Caco-2 (cell line): Measurements from ENCODE around the gene AOPEP. TPM values are rescaled to one million over a fixed set of nuclear protein-coding genes. Genes with fewer than 3 reads are reported as not detected.

Experiments
- BruUV-seq: library from RNA; stranded (reverse); fragments of 400-500 nt; replicated peaks from 2 replicates; lab custom pipeline; 2021; lab: Mats Ljungman, UMichigan
- CTCF ChIA-PET: fragments of 300-600 bp; sonication (Branson Sonifier 250); formaldehyde crosslinking; loops from one replicate; lab custom pipeline; 2022; ENCODE audit warnings: antibody characterized with exemption; lab: Charles Lee
- POLR2A ChIA-PET: fragments of 300-600 bp; sonication (Branson Sonifier 250); formaldehyde crosslinking; loops from one replicate; lab custom pipeline; 2022; ENCODE audit warnings: antibody characterized with exemption; lab: Charles Lee
- DNase-seq, 2 experiments: peaks; one replicate each; pipeline versions ENCODE4 v3.0.0 to v3.0.0-alpha.2; 2020 to 2022
- H3K27me3 ChIP-seq: replicated peaks from 2 replicates; pipeline ENCODE4 v1.6.0; 2011; ENCODE audit warnings: low read length; ENCODE audit not compliant: control insufficient read depth, insufficient read depth
- H3K36me3 ChIP-seq: 2 replicates; pipeline ENCODE4 v1.5.1; 2011; ENCODE audit warnings: low read length; ENCODE audit not compliant: control insufficient read depth, insufficient read depth
- H3K4me1 ChIP-seq: fragments of 250-450 bp; sonication (Bioruptor Pico); 2 replicates; pipeline ENCODE4 v1.5.1; 2020; ENCODE audit warnings: mild to moderate bottlenecking
- H3K4me3 ChIP-seq: 2 replicates; pipeline ENCODE4 v1.5.1; 2011; ENCODE audit warnings: low read depth, mild to moderate bottlenecking, control low read depth, low read length
- H3K9me3 ChIP-seq: fragments of 250-450 bp; sonication (Bioruptor Pico); 2 replicates; pipeline ENCODE4 v1.5.1; 2020; ENCODE audit warnings: mild to moderate bottlenecking, moderate library complexity
- H3K27ac Mint-ChIP-seq: one replicate; pipeline ENCODE4 v1.8.0; 2022; ENCODE audit warnings: mixed read lengths; ENCODE audit not compliant: unreplicated experiment
- H3K27me3 Mint-ChIP-seq: one replicate; pipeline ENCODE4 v1.8.0; 2022; ENCODE audit warnings: mixed read lengths; ENCODE audit not compliant: insufficient read depth, unreplicated experiment
- H3K36me3 Mint-ChIP-seq: one replicate; pipeline ENCODE4 v1.8.0; 2022; ENCODE audit warnings: mild to moderate bottlenecking, mixed read lengths; ENCODE audit not compliant: insufficient read depth, unreplicated experiment
- H3K4me1 Mint-ChIP-seq: one replicate; pipeline ENCODE4 v1.8.0; 2022; ENCODE audit warnings: low read depth, mixed read lengths; ENCODE audit not compliant: unreplicated experiment
- H3K4me3 Mint-ChIP-seq: one replicate; pipeline ENCODE4 v1.8.0; 2022; ENCODE audit warnings: mild to moderate bottlenecking, moderate library complexity, mixed read lengths; ENCODE audit not compliant: unreplicated experiment
- H3K9me3 Mint-ChIP-seq: one replicate; pipeline ENCODE4 v1.8.0; 2022; ENCODE audit warnings: mixed read lengths; ENCODE audit not compliant: unreplicated experiment
- CTCF ChIP-seq, 2 experiments: fragments of 200-600 bp in 1 of 2; IDR thresholded peaks; 1 replicate in 1 of 2; 2 replicates in 1 of 2; pipeline versions ENCODE4 v1.5.1 to v1.8.0; 2011 to 2022; ENCODE audit warnings: antibody characterized with exemption in 1 of 2, control low read depth in 1 of 2, inconsistent platforms in 1 of 2, low read depth in 1 of 2, low read length in 1 of 2, mild to moderate bottlenecking in 1 of 2, moderate library complexity in 1 of 2; ENCODE audit not compliant: insufficient read depth in 1 of 2, severe bottlenecking in 1 of 2, unreplicated experiment in 1 of 2
- intact Hi-C: fragments of 100-400 bp; cut with micrococcal nuclease; formaldehyde crosslinking; loops from one replicate; pipeline ENCODE4 v1.10.0; 2022; ENCODE audit not compliant: unreplicated experiment
- total RNA-seq: library from RNA; stranded (reverse); gene quantifications from 2 replicates; pipeline ENCODE4 v1.2.3, GENCODE V29; 2022

AOPEP gene
- total RNA-seq, 1 experiment from 2014 or later = 63.3 TPM

- BruUV-seq = no TSS peak
- Mint-ChIP-seq H3K9me3 (no peaks in the 10 kb centered on the region), H3K27ac (no peak overlapping the region)
Observed at GRCh38 chr9:94999832-95000231, 273.3 kb downstream of the AOPEP start.

GRCh38 chr9:95000821-95001220 is 274.3 kb downstream of the AOPEP start:
- CTCF ChIA-PET = no interaction called here
- intact Hi-C loops = no loop called here

More at GRCh38 chr9:94999832-95000231, 273.3 kb downstream of the AOPEP start:
- Mint-ChIP-seq H3K4me1 (peaks cover 10% of the 10 kb centered on the region), H3K27me3 (no peaks in the 10 kb centered on the region), H3K4me3 (no peak overlapping the region), H3K36me3 (no peaks in the 10 kb centered on the region)
- TF ChIP-seq CTCF (IDR thresholded peaks at IDR 0.05; ENCODE audit: insufficient read depth in 1 of 2, low read depth in 1 of 2, low read length in 1 of 2, severe bottlenecking in 1 of 2, unreplicated experiment in 1 of 2) = no peak
- no peak overlapping the region for H3K4me3 ChIP-seq
- peaks cover 12% of the 10 kb centered on the region; the same call in 1 of the 2 replicates for H3K4me1 ChIP-seq
- H3K36me3 ChIP-seq = no peaks in the 10 kb centered on the region
- CTCF ChIA-PET = no interaction called here
- intact Hi-C loops = no loop called here
- H3K9me3 ChIP-seq = no peaks in the 10 kb centered on the region
- POLR2A ChIA-PET = no interaction called here
- no peak for DNase-seq
- H3K27me3 ChIP-seq = no peaks in the 10 kb centered on the region

GRCh38 chr9:95001720-95002119 is 275.2 kb downstream of the AOPEP start:
- no peak for TF ChIP-seq CTCF (IDR thresholded peaks at IDR 0.05; ENCODE audit: insufficient read depth in 1 of 2, low read depth in 1 of 2, low read length in 1 of 2, severe bottlenecking in 1 of 2, unreplicated experiment in 1 of 2)
- Mint-ChIP-seq H3K36me3 (peaks cover 7% of the 10 kb centered on the region), H3K4me1 (peaks cover 15% of the 10 kb centered on the region), H3K4me3 (no peak overlapping the region), H3K27ac (no peak overlapping the region), H3K27me3 (no peaks in the 10 kb centered on the region), H3K9me3 (no peaks in the 10 kb centered on the region)
- Histone ChIP-seq H3K4me1 (peaks cover 20% of the 10 kb centered on the region), H3K36me3 (no peaks in the 10 kb centered on the region), H3K4me3 (no peak overlapping the region), H3K9me3 (no peaks in the 10 kb centered on the region), H3K27me3 (no peaks in the 10 kb centered on the region)
- intact Hi-C loops = no loop called here
- ChIA-PET CTCF (no interaction called here), POLR2A (no interaction called here)
- BruUV-seq = no TSS peak
- no peak for DNase-seq

More at GRCh38 chr9:95000821-95001220, 274.3 kb downstream of the AOPEP start:
- BruUV-seq = no TSS peak
- Mint-ChIP-seq H3K27ac (no peak overlapping the region), H3K27me3 (no peaks in the 10 kb centered on the region), H3K9me3 (no peaks in the 10 kb centered on the region), H3K36me3 (no peaks in the 10 kb centered on the region), H3K4me1 (peaks cover 10% of the 10 kb centered on the region), H3K4me3 (no peak overlapping the region)
- no peaks in the 10 kb centered on the region for H3K36me3 ChIP-seq
- H3K4me1 ChIP-seq = peaks cover 12% of the 10 kb centered on the region
- H3K27me3 ChIP-seq = no peaks in the 10 kb centered on the region
- H3K4me3 ChIP-seq = no peak overlapping the region
- POLR2A ChIA-PET = no interaction called here
- H3K9me3 ChIP-seq = no peaks in the 10 kb centered on the region
- no peak for TF ChIP-seq CTCF (IDR thresholded peaks at IDR 0.05; ENCODE audit: insufficient read depth in 1 of 2, low read depth in 1 of 2, low read length in 1 of 2, severe bottlenecking in 1 of 2, unreplicated experiment in 1 of 2)
- DNase-seq = no peak
